MM.1S (cell line): ENCODE data around the gene MPHOSPH9.

Source experiments
- CTCF ChIP-seq: fragments of 300-600 bp; sonication (generic); IDR thresholded peaks from 2 replicates; pipeline ENCODE4 v1.5.1; 2016; ENCODE audit warnings: antibody characterized with exemption, low read length, mixed read lengths
- EZH2phosphoT487 ChIP-seq: fragments of 300-600 bp; sonication (generic); IDR thresholded peaks from 2 replicates; pipeline ENCODE4 v1.6.1; 2018; ENCODE audit warnings: antibody characterized with exemption, low read length

DNA sequence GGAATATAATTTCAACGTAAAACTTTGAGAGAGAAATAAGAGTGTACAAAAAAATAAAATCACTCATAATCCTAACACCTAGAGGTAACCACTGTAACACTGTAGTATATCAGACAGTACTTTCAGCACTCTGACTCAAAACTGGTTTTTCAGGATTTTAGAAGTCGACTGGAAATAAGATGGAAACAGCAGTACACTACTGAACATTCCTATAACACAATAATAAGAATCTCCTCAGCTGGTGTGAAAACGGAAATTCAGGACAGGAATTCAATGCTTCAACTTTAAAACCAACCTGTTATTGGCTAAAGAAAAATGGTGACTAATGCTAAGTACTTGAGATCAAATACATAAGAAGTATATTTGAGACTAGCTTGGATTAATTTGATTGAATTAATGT is 69.7 kb downstream of the MPHOSPH9 start:
- TF ChIP-seq CTCF: no peak
- TF ChIP-seq EZH2phosphoT487: no peak
